ENCODE results near the gene KIF14. TPM values are rescaled to one million over a fixed set of nuclear protein-coding genes. Genes with fewer than 3 reads are reported as not detected.
A peak's percentile ranks its signal among the peaks of the same experiment; 100 is the strongest.

Gene KIF14
- total and polyA plus RNA-seq, 7 donors = under 0.01 to 2.0 (median 0.28) TPM; not detected in 2

DNA sequence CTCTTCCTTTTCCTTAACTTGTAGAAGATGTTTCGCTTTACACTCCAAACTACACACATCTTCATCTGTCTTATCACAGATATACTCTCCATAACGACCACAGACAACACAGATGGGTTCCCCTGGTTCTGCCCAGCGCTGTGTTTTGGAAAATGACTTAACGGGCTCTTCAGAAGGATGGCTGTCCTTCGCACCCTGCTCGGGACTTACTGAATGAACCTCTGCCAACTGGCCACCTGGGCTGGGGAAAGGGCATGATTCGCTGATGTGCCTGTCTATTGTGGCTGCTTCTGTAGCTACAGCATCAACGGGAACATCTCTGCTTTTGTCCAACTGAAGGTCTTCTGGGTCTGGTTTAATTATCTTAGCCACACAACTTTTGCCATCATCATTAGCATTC is 45.8 kb upstream of the KIF14 start:
- intact Hi-C loops (cut with DNase I) = no loop called here
- DNase-seq = no peak
- 84% methylated on average over 8 of the region's 8 CpGs for WGBS, 2 donors
- Histone ChIP-seq H3K36me3 (peaks cover 0 to 44% (median 7%) of the 10 kb centered on the region in 4 donors), H3K9me3 (no peaks in the 10 kb centered on the region), H3K27ac (peak overlapping the region in 2 of 4 donors; percentile 40 to 47), H3K4me1 (peaks cover 6 to 31% (median 28%) of the 10 kb centered on the region in 4 donors), H3K27me3 (no peaks in the 10 kb centered on the region), H3K4me3 (no peak overlapping the region)
- TF ChIP-seq, protein P1, sequence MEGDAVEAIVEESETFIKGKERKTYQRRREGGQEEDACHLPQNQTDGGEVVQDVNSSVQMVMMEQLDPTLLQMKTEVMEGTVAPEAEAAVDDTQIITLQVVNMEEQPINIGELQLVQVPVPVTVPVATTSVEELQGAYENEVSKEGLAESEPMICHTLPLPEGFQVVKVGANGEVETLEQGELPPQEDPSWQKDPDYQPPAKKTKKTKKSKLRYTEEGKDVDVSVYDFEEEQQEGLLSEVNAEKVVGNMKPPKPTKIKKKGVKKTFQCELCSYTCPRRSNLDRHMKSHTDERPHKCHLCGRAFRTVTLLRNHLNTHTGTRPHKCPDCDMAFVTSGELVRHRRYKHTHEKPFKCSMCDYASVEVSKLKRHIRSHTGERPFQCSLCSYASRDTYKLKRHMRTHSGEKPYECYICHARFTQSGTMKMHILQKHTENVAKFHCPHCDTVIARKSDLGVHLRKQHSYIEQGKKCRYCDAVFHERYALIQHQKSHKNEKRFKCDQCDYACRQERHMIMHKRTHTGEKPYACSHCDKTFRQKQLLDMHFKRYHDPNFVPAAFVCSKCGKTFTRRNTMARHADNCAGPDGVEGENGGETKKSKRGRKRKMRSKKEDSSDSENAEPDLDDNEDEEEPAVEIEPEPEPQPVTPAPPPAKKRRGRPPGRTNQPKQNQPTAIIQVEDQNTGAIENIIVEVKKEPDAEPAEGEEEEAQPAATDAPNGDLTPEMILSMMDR (IDR thresholded peaks at IDR 0.05) = no peak
- TF ChIP-seq POLR2A (IDR thresholded peaks at IDR 0.05) = no peak
- TF ChIP-seq EP300 (IDR thresholded peaks at IDR 0.05) = no peak
- TF ChIP-seq POLR2AphosphoS5 (IDR thresholded peaks at IDR 0.05) = no peak

GRCh38 chr1:200665861-200666260 is 45.3 kb upstream of the KIF14 start:
- H3K9me3 ChIP-seq = no peaks in the 10 kb centered on the region
- 47 to 73% methylated on average over 2 of the region's 2 CpGs for WGBS, 2 donors
- peak overlapping the region in 2 of 4 donors; percentile 40 to 47 for H3K27ac ChIP-seq
- intact Hi-C loops (cut with DNase I) = no loop called here
- peaks cover 0 to 44% (median 7%) of the 10 kb centered on the region in 4 donors for H3K36me3 ChIP-seq
- H3K27me3 ChIP-seq = no peaks in the 10 kb centered on the region
- H3K4me3 ChIP-seq = no peak overlapping the region
- TF ChIP-seq POLR2A (IDR thresholded peaks at IDR 0.05) (no peak), EP300 (IDR thresholded peaks at IDR 0.05) (no peak)
- H3K4me1 ChIP-seq = peaks cover 6 to 31% (median 27%) of the 10 kb centered on the region in 4 donors
- DNase-seq = no peak

- no peaks in the 10 kb centered on the region for H3K9me3 ChIP-seq
- H3K4me3 ChIP-seq = no peak overlapping the region
- H3K27ac ChIP-seq = peak overlapping the region in 1 of 4 donors; percentile 37
- H3K36me3 ChIP-seq = peaks cover 0 to 85% (median 13%) of the 10 kb centered on the region in 4 donors
- intact Hi-C loops (cut with DNase I) = no loop called here
- WGBS, 2 donors = 91 to 93% methylated on average over 6 of the region's 6 CpGs
- H3K4me1 ChIP-seq = peaks cover 0 to 17% (median 12%) of the 10 kb centered on the region in 4 donors
- TF ChIP-seq EP300 (IDR thresholded peaks at IDR 0.05) (no peak), POLR2A (IDR thresholded peaks at IDR 0.05) (no peak), POLR2AphosphoS5 (IDR thresholded peaks at IDR 0.05) (no peak)
- TF ChIP-seq, protein P1 (IDR thresholded peaks at IDR 0.05) = no peak
- DNase-seq = peak; percentile 75
- no peaks in the 10 kb centered on the region for H3K27me3 ChIP-seq
These were observed 40.2 kb upstream of the KIF14 start for GRCh38 chr1:200660719-200661118.

- Histone ChIP-seq H3K4me1 (peaks cover 0 to 17% (median 8%) of the 10 kb centered on the region in 4 donors), H3K27me3 (no peaks in the 10 kb centered on the region), H3K36me3 (peaks cover 0 to 88% (median 15%) of the 10 kb centered on the region in 4 donors), H3K4me3 (no peak overlapping the region), H3K27ac (no peak overlapping the region), H3K9me3 (no peaks in the 10 kb centered on the region)
- intact Hi-C loops (cut with DNase I) = no loop called here
- no peak for TF ChIP-seq POLR2A (IDR thresholded peaks at IDR 0.05)
- no peak for TF ChIP-seq EP300 (IDR thresholded peaks at IDR 0.05)
- TF ChIP-seq POLR2AphosphoS5 (IDR thresholded peaks at IDR 0.05) = no peak
- TF ChIP-seq, protein P1 (IDR thresholded peaks at IDR 0.05) = no peak
- 94 to 99% methylated on average over 1 of the region's 1 CpG for WGBS, 2 donors
- no peak for DNase-seq
These were observed 38.7 kb upstream of the KIF14 start for GRCh38 chr1:200659269-200659668.

GRCh38 chr1:200658037-200658818 is 37.7 kb upstream of the KIF14 start:
- no peak for DNase-seq
- H3K36me3 ChIP-seq = peaks cover 0 to 88% (median 16%) of the 10 kb centered on the region in 4 donors
- no peak overlapping the region for H3K4me3 ChIP-seq
- no peak overlapping the region for H3K27ac ChIP-seq
- TF ChIP-seq EP300 (IDR thresholded peaks at IDR 0.05) = no peak
- TF ChIP-seq, protein P1 (IDR thresholded peaks at IDR 0.05) = no peak
- TF ChIP-seq POLR2A (IDR thresholded peaks at IDR 0.05) = no peak
- TF ChIP-seq POLR2AphosphoS5 (IDR thresholded peaks at IDR 0.05) = no peak
- H3K9me3 ChIP-seq = no peaks in the 10 kb centered on the region
- H3K27me3 ChIP-seq = no peaks in the 10 kb centered on the region
- peaks cover 0 to 17% (median 5%) of the 10 kb centered on the region in 4 donors for H3K4me1 ChIP-seq
- intact Hi-C loops (cut with DNase I) = no loop called here
- 79 to 97% methylated on average over 4 of the region's 4 CpGs for WGBS, 2 donors

Measured in sigmoid colon (tissue), 7 donors.